Stimulated activated CD8-positive, alpha-beta memory T cell treated with anti-CD3 and anti-CD28 coated beads, Interleukin-7, amount 100 ng/mL, for 4 hours (primary cell): ENCODE measurements around the gene ARHGEF1.
"Not testable (repeated sequence)": the region's sequence is repeated elsewhere in the genome, so short reads cannot be mapped to it uniquely, and the experiment has no call there.

Source experiments
- DNase-seq, 2 donors: peaks; one replicate each; pipeline ENCODE4 v3.0.0-alpha.2; 2020; ENCODE audit warnings: low read depth in 2 of 2

ARHGEF1 gene

DNA sequence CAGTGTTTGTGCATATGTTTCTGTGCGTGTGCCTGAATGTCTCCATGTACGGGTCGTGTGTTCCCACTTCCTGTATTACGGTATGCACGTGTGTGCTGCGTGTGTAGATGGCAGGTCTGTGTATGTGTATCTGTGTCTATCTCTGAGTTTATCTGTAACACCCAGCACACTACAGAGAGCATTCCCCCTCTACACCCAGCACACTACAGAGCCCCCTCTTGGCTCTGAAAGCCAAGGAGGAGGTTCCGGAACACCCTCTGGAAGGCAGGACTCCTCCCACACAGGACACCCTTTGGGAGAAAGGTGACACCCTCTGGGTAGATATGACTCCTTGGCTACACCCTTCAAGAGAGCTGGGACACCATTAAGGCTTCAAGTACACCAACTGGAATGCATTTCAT lies 47.3 kb downstream of the ARHGEF1 start:
- DNase-seq = no peak

DNA sequence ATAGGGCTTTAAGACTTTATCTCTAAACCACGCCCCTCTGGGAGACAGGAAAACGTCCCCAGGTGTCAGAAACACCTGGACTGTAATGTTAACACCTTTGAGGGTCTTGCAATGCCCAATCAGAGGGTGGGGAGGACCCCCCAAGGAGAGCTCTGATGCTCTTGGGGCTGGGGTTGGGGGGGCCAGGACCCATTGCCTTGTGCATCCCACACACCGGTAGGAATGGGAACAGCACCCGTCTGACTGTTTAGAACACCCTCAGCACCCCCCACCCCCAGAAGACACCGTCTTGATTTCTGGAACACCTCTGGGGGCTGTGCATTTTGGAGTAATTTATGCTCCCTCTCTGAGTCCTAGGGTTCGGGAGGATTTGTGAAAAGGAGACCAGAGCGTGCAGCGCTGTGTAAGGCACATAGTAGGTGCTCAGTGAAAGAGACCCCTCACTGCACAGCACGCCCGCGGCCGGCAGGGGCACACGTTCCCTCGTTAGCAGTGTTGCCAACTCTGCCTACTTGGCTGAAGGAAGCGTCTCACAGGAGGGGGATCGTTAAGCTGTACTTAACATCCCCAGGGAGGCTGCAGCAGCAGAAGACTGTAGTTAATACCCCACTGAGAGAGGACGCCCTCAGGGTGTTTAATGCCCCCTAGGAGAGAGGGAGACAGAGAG lies 48.1 kb downstream of the ARHGEF1 start:
- no peak for DNase-seq

DNA sequence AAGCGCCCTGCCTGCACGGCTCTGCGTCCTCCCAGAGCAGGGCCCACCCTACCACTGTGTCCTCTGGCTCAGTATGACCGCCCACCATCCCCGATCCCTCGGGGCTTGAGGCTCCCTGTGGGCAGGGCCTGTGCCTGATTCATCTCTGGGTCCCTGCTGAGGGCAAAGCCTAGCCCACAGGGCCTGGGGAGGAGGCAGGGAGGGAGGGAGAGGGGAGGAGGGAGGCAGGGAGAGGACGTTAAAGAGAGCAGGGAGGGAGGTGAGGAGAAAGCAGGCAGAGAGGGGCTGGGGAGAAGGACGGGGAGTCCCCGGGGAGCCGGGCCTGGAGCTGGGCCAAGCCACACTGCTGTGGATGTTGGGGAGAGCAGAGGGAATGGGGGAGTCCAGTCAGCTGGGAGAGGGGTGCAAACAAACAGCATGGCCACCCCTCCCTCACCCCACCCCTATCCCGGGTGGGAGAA lies 49.3 kb downstream of the ARHGEF1 start:
- DNase-seq = no peak

DNA sequence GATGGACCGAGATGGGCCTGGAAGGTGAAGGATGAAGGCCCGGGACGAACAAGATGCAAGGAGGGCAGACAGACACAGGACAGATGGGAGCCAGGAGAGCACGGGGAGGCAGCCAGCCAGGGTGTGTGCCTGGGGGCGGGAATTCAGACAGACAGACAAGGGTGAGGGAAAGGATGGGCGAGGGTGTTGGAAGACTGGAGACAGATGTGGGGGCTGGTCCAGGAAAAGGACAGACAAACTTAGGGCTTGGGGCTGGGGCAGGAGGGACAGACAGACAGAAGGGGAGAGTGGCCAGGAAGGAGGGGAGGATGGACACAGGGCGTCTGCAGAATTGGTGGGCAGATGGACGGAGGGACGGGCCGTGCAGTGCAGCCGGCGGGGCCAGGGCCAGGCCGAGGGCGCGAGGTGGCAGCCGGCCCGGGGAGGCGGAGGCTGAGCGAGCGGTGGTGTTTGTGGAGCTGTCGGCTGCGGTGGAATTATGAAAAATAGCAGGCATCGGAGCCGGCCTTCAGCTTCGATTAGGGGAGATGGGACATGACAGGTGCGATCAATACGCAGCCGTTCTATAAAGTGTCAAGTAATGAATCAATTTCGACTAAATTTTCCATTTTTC lies 49.8 kb downstream of the ARHGEF1 start:
- no peak for DNase-seq

DNA sequence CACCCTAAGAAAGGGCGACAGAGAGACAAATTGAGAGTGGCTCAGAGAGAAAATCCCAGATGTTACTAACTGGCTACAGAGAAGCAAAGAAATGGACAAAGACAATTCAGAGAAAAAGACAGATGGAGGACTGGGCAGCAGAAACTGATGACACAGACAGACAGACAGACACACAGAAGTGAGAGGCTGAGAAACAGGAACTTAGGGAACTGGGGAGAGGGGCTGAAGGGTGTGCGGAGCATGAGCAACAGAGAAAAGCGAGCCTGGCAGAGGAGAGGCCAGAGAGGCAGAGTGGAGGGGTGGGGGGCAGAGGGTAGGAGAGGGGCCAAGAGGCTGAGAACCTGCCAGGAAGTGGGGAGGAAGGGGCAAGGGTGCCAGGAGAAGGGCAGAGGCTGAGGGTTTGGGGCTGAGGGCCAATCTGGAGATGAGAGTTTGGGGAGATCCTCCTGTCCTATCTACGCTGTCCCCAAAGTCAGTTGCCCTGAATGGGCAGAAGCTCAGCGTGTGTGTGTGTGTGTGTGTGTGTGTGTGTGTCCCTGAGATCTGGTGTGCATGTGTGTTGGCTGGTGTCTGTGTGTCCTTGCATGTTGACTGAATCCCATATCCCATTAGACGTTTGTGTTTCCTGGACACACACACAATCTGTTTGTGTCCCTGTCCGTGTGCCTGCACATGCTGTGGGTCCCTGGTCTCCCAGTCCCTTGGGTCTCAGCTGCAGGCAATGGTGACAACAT lies 50.9 kb downstream of the ARHGEF1 start:
- no peak for DNase-seq

DNA sequence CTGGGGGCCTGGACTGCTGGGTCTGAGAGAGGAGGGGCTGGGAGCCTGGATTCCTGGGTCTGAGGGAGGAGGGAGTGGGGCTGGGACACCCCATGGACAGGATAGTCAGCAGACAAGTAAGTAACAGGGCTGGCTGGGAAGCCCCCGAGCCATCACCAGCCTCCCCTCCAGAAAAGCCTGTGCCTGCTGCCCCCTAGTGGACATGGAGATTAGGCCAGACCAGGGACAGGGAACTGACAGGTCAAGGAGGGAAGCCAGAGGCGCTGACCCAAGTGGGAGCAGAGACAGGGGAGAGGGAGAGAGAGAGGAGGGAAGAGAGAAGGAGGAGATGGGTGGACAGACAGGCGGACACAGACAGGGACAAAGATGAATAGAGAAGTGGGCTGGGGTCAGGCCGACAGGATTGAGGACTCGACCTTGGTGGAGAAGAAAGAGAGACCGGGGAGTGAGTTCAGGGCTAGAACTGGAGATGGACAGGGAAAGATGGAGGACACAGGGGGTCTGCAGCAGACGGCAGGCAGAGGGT lies 51.9 kb downstream of the ARHGEF1 start:
- peak; percentile 61 to 64 for DNase-seq

DNA sequence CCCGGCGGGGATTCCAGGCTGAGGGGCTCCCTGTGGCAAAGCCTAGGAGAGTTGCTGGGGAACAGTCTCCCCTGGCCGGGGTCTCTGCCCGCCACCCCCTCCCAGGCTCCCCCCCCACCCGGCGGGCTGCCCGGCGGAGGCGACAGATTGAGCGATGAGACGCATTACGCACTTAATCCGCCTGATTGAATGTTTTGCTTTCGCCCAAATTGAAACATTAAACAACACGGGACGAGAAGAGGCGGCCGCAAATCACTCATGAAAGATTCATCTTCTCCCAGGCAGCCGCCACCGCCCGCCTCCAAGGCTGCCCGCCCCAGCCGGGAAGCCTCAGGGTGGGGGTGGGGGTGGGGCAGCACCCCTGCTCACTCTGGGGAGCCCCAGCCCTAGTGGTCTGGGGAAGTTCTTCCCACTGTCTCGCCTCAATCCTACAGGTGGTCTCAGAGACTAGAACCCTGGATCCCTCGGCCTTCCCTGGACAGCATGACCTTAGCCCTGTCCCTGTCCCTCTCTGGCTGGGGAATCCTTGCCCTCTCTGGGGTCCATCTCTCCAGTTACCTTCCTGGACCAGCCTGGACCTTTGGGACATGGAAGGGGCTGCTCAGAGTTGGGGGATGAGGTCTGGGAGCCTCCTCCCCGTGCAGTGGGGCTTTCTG lies 52.9 kb downstream of the ARHGEF1 start:
- no peak for DNase-seq

DNA sequence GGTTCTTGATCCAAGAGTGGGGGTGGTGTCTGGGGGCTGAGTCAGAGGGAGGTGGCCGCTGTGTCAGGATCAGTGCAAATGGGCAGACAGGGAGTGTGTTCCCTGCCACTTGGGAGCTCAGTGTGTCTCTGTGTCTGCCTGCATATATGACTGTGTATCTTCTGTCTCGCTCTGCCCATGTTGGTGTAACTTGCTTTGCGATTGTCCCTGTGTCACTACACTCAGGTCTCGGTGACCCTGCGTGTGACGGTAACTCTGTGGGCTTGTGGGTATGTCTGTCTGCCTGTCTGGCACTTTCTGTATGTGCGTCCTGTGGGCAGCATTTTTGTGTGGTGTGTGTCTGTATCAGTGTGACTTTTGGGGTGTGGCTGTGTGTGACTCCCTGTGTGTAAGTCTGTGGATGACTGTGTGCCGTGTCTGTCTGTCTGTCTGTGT lies 53.4 kb downstream of the ARHGEF1 start:
- DNase-seq = peak in 1 of 2 donors; percentile 55

DNA sequence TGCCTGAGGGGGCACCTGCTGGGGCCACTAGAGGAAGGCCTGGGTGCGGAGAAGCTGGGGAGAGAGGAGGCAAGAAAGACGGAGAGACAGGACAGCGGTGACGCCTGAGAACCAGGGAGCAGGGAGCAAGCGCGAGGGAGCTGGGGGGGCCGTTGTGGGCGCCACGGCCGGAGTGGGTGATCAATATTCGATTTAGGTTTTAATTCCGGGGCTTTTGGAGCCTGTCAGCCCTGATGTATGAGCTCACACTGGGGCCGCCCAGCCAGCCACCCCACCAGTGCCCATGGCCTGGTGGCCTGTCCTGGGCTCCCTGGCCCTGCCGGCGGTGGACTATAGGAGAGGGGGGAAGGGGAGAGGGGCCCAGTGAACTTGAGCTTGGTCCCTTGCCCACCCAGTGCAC lies 54.0 kb downstream of the ARHGEF1 start:
- DNase-seq = no peak

DNA sequence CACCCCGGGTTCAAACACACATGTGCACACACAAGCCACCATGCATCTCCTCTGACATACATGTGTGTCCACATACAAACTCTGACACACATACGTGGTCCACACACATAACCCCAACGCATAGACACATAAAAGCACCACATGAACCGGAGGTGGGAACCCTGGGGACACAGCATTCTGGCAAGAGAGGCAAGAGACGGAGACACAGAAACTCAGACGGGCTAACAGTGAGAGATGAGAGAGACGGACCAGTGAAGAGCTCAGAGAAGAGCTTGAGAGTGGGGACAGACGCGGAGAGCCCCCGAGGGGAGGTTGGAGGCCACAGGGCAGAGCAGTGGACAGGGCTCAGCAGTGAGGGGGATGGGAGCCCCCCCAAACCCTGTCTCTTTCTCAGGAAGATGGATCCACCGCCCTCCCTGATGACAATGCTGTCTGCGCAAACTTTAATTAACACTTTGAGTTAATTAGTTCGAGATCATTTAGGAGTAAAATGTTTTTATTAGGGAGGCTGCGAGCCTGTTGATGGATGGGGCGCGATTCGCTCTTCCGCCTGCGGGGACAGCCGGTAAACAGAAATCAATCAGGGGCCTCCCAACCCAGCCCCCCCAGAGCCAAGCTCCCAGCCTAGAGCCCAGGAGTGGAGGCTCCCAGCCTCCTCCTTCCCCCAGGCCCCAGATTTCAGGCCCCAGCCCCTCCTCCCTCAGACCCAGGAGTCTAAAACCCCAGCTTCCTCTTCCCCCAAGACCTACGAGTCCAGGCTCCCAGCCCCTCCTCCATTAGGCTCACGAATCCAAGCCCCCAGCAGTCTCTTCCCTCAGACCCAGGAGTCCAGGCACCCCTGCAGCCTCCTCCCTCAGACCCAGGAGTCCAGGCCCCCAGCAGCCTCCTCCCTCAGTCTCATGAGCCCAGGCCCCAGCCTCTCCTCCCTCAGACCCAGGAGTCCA lies 54.8 kb downstream of the ARHGEF1 start:
- DNase-seq = no peak

DNA sequence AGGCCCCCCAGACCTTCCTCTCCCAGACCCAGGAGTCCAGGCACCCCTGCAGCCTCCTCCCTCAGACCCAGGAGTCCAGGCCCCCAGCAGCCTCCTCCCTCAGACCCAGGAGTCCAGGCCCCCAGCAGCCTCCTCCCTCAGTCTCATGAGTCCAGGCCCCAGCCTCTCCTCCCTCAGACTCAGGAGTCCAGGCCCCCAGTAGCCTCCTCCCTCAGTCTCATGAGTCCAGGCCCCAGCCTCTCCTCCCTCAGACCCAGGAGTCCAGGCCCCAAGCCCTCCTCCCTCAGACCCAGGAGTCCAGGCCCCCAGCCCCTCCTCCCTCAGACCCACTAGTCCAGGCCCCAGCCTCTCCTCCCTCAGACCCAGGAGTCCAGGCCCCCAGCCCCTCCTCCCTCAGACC lies 56.2 kb downstream of the ARHGEF1 start:
- not testable (repeated sequence) for DNase-seq

DNA sequence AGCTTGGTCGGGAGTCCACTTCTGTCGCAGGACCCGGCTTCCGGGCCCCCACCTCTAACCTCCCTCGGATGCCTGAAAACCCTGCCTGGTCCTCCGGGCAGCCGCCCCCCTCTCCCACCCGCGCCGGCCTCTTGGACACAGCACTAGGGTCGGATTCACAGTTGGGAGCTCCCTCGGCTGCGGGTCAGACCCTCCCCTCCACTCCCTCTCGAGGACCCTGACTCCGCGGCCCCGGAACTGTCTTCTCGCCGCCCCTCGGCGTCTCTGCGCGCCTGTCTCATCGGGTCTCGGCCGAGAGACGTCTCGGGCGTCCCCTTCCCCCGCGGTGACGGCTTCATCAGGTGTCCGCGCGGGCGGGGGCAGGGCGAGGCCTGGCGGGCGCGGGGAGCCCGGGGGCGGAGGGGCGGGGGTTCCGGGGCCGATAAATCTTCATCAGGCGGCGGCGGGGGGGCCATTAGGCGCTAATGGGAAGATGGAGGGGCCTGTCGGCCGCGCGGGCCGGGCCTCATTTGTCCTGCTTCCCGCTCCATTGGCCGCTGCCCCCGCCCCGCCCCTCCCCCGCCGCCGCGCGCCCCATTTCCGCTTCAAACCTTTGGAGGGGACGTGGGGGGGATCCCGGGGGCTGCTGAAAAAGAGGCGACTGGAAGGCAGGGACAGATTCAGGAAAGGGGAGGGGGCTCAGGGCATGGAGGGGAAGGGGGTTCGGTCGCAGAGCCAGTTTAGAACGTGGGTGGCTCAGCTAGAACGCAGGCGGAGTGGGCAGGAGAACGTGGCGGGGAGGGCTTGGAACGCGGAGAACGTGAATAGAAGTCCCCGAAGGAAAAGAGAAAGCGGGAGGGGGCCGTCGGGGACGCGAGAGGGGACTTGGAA lies 57.1 kb downstream of the ARHGEF1 start:
- DNase-seq = peak in 1 of 2 donors; percentile 68

DNA sequence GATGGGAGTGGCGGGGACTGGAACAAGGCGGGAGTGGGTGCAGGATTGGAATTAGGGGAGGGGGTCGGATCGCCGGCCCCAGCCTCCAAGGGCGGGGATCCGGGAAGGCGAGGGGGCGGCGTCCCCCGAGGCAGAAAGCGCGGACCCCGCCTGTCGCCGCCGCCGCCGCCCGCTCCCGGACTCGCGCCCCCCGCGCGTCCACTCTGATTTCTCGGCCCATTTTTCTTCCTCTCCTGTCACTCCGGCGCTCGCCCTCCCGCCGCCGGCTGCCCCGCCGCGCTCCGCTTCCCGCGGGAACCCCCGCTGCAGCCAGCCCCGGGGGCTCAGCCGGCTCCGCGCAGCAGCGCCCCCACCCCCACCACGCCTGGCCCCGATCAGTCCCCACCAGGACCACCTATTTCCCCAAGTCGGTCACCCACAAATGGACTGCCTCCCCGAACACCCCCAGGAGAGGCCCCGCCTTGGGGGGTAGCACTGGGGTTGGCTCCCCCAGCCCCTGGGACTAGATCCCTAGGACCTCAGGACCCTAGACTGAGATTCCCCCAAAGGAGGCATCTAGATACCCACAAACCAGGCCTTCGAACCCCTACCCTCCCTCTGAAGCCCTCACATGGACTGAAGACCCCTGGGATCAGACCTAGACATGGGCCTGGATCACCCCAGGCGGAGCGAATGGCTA lies 57.9 kb downstream of the ARHGEF1 start:
- no peak for DNase-seq

DNA sequence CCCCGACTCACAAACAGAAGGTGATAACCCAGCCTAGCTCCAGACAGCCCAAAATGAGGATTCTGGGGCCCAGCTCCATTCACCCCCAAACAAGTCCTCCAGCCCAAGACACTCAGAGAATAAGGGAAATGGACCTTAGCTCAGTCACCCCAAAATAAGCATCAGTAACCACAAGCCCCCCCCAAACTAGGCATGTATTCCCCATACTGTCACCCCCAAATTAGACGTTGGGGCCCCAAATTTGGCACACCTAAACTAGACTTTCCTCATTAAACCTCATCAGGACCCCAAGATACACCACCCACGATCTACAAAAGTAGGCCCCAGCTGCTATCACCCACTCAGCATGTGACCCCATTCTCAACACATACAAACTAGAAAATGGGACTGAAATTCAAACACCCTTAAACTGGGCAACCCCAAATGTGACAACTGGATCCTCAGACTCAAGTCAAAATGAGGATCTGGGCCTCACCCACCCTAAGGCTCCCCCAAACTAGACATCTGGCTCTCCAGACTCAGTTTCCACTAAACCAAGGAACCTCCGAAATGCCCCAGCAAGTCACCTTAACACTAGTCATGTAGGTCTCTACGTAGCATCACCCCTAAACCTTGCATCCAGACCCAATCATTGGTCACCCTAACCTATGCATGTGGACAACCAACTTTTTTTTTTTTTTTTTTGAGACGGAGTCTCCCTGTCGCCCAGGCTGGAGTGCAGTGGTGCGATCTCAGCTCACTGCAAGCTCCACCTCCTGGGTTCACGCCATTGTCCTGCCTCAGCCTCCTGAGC lies 58.6 kb downstream of the ARHGEF1 start:
- DNase-seq = no peak

DNA sequence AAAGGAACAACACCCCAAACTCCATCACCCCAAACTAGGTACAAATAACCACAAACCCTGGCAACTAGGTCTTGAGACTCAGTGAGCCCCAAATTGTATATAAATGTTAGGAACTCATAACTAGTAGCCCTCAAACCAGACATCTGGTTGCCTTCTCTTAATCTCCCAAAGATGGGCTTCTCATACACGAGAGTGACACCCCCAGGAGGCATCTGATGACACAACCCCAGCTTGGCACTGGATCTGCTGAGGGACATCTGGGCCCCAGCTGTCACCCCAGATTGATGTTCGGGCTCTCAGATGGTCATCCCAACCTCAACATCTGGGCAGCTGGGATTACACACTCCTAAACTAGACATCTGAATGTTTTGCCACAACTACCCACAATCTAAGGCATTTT lies 61.4 kb downstream of the ARHGEF1 start:
- DNase-seq = no peak

DNA sequence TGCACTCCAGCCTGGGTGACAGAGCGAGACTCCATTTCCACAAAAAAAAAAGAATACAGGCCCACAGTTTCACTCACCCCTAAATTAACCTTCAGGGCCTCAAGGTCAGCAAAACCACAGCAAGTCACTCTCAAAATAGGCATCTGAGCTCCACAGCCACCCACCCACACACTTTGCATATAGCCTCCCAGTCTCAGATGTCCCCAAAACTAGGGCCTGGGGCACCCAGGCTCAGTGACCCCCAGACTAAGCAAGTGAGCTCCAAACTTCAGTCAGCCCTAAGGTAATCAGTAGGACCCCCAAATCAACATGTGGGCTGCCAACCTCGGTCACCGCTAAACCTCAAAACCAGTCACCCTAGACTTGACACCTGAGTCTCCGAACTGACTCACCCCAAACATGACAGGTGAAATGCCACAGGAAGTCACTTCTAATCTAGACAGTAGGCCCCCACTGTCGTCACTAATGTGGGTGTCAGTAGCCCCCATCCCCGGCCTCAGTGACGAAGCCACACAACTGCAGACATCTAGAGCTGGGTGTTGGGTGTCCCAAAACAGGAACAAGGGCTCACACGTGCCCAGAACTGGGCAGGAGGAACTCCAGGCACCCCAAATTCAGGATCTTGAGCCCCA lies 62.3 kb downstream of the ARHGEF1 start:
- DNase-seq = peak; percentile 86 to 91

DNA sequence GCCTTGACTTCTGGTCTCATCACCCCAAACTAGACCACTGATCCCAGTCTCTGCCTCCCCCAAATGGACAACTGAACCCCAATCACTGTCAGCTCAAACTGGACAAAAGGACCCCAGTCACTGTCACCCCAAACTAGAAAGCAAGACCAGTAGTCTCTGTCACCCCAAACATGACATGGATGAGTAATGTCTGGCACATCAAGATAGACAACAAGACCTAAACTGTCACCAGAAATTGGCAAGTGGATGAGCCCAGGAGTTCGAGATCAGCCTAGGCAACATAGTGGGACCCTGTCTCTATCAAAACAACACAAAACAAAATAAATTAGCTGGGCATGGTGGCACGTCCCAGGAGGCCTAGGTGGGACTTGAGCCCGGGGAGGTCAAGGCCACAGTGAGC lies 64.1 kb downstream of the ARHGEF1 start:
- DNase-seq = no peak

DNA sequence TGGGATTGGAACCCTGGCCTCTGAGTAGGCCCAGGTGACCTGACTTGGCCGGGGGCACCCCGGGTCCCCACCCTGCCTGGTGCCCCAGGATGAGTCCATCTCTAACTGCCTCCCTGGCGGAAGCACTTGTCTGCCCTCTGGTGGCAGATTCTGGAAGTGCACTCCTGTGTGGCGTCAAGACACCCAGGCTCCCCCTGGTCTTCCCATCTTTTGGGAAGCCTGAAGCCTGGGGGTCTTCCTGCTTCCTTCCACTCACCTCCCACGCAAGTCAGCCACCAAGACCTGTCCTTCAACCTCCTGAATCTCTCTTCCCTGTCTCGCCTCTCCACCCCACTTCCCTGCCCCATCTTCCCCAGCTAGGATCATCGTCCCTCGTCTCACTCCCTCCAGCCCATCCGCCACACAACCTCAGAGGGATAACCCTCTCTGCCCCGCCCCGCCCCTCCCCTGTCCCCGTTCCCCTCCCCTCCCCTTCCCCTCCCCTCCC lies 68.7 kb downstream of the ARHGEF1 start:
- DNase-seq = peak; percentile 69 to 73
